HCT116 (cell line): ENCODE results near the gene CEP57. TPM values are rescaled to one million over a fixed set of nuclear protein-coding genes. Genes with fewer than 3 reads are reported as not detected.

Source experiments
- ATAC-seq: fragments of 200-7000 bp; cut with Tn5 transposase; 2 replicates; pipeline ENCODE4 v1.9.1; 2020; ENCODE audit warnings: mild to moderate bottlenecking, moderate library complexity
- BruUV-seq: library from RNA; stranded (reverse); fragments of 400-500 nt; replicated peaks from 2 replicates; lab custom pipeline; 2021; lab: Mats Ljungman, UMichigan
- CTCF ChIA-PET: fragments of 300-600 bp; sonication (Branson Sonifier 250); formaldehyde crosslinking; loops from one replicate; lab custom pipeline; 2021; ENCODE audit warnings: antibody characterized with exemption; lab: Charles Lee
- POLR2A ChIA-PET: fragments of 300-600, 350-600 bp; sonication (Branson Sonifier 250); formaldehyde crosslinking; loops from one replicate; lab custom pipeline; 2021; ENCODE audit warnings: antibody characterized with exemption; lab: Charles Lee
- RAD21 ChIA-PET, 2 experiments: fragments of 300-600 bp; sonication (Branson Sonifier 250); formaldehyde crosslinking; loops; one replicate each; lab custom pipeline; 2023; ENCODE audit warnings: low total read pairs in 2 of 2; ENCODE audit not compliant: uncharacterized antibody in 2 of 2, unreplicated experiment in 2 of 2, low non-redundant PET in 1 of 2; lab: Charles Lee
- DNase-seq: peaks from one replicate; pipeline ENCODE4 v3.0.0-alpha.2; 2010; ENCODE audit warnings: low read depth, low spot score
- H2AFZ ChIP-seq: fragments of 200-600 bp; shearing (Covaris generic), sonication (generic); 2 replicates; pipeline ENCODE4 v1.6.1; 2017; ENCODE audit warnings: low read depth, mixed run types, mixed read lengths, antibody characterized with exemption, low read length; ENCODE audit not compliant: poor library complexity, severe bottlenecking
- H3K27ac ChIP-seq: 2 replicates; pipeline ENCODE4 v1.5.1; 2012; ENCODE audit warnings: low read depth, low read length
- H3K27me3 ChIP-seq: fragments of 200-600 bp; sonication (generic); 2 replicates; pipeline ENCODE4 v1.6.1; 2016; ENCODE audit warnings: mixed run types, low read length, mixed read lengths; ENCODE audit not compliant: insufficient read depth
- H3K36me3 ChIP-seq, 2 experiments: fragments of 200-500 bp in 1 of 2; fragments of 200-600 bp in 1 of 2; sonication (Bioruptor generic) in 1 of 2; sonication (generic) in 1 of 2; 2 replicates each; pipeline versions ENCODE4 v1.5.1 to v1.6.1; 2014 to 2016; ENCODE audit warnings: low read length in 2 of 2, inconsistent platforms in 1 of 2, mixed read lengths in 1 of 2, mixed run types in 1 of 2; ENCODE audit not compliant: insufficient read depth in 2 of 2, control insufficient read depth in 1 of 2
- H3K4me1 ChIP-seq, 2 experiments: fragments of 200-600 bp in 1 of 2; sonication (generic) in 1 of 2; 2 replicates each; pipeline versions ENCODE4 v1.5.1 to v1.6.1; 2012 to 2017; ENCODE audit warnings: low read length in 2 of 2, inconsistent platforms in 1 of 2, mild to moderate bottlenecking in 1 of 2, mixed read lengths in 1 of 2, mixed run types in 1 of 2, moderate library complexity in 1 of 2; ENCODE audit not compliant: insufficient read depth in 2 of 2, control insufficient read depth in 1 of 2
- H3K4me2 ChIP-seq: fragments of 200-600 bp; sonication (generic); 2 replicates; pipeline ENCODE4 v1.6.1; 2017; ENCODE audit warnings: mixed run types, low read length, mixed read lengths
- H3K4me3 ChIP-seq, 2 experiments: fragments of 200-600 bp in 1 of 2; sonication (generic) in 1 of 2; replicated peaks in 1 of 2; 2 replicates each; pipeline ENCODE4 v1.5.1; 2011 to 2016; ENCODE audit warnings: low read length in 2 of 2, control low read depth in 1 of 2, low read depth in 1 of 2, mild to moderate bottlenecking in 1 of 2, mixed read lengths in 1 of 2, mixed run types in 1 of 2
- H3K79me2 ChIP-seq: fragments of 200-600 bp; sonication (generic); 2 replicates; pipeline ENCODE4 v1.6.1; 2017; ENCODE audit warnings: mild to moderate bottlenecking, mixed run types, low read length, moderate library complexity, mixed read lengths; ENCODE audit not compliant: insufficient read depth
- H3K9ac ChIP-seq: fragments of 200-600 bp; sonication (generic); 2 replicates; pipeline ENCODE4 v1.6.1; 2016; ENCODE audit warnings: low read length, mixed read lengths
- H3K9me2 ChIP-seq: fragments of 200-600 bp; sonication (generic), shearing (Covaris generic); 2 replicates; pipeline ENCODE4 v1.6.1; 2017; ENCODE audit warnings: mixed run types, mild to moderate bottlenecking, moderate library complexity; ENCODE audit not compliant: insufficient read depth
- H3K9me3 ChIP-seq, 2 experiments: fragments of 200-500 bp in 1 of 2; fragments of 200-600 bp in 1 of 2; sonication (Bioruptor generic) in 1 of 2; sonication (generic) in 1 of 2; 2 replicates each; pipeline ENCODE4 v1.6.1; 2014 to 2017; ENCODE audit warnings: low read length in 2 of 2, mixed read lengths in 2 of 2, inconsistent platforms in 1 of 2, low read depth in 1 of 2, mild to moderate bottlenecking in 1 of 2, mixed run types in 1 of 2, moderate library complexity in 1 of 2; ENCODE audit not compliant: control insufficient read depth in 1 of 2, insufficient read depth in 1 of 2
- H4K20me1 ChIP-seq: fragments of 200-600 bp; sonication (generic), shearing (Covaris generic); 2 replicates; pipeline ENCODE4 v1.6.1; 2017; ENCODE audit warnings: mixed run types, mild to moderate bottlenecking, moderate library complexity; ENCODE audit not compliant: insufficient read depth
- CBX3 ChIP-seq: IDR thresholded peaks from 2 replicates; pipeline ENCODE4 v1.6.1; 2012; ENCODE audit warnings: low read depth
- CEBPB ChIP-seq: IDR thresholded peaks from 2 replicates; pipeline ENCODE4 v1.6.1; 2012; ENCODE audit warnings: low read depth
- EZH2 ChIP-seq: fragments of 200-600 bp; sonication (generic); IDR thresholded peaks from 2 replicates; pipeline ENCODE4 v1.6.1; 2017; ENCODE audit warnings: antibody characterized with exemption, mixed run types
- EZH2phosphoT487 ChIP-seq: fragments of 200-600 bp; IDR thresholded peaks from 2 replicates; pipeline ENCODE4 v1.6.1; 2018; ENCODE audit warnings: antibody characterized with exemption, borderline replicate concordance
- RAD21 ChIP-seq: IDR thresholded peaks from 2 replicates; pipeline ENCODE4 v1.6.1; 2012; ENCODE audit warnings: low read depth, mild to moderate bottlenecking
- REST ChIP-seq: IDR thresholded peaks from 2 replicates; pipeline ENCODE4 v1.6.1; 2012; ENCODE audit warnings: low read depth
- SP1 ChIP-seq: IDR thresholded peaks from 2 replicates; pipeline ENCODE4 v1.6.1; 2012; ENCODE audit warnings: low read depth
- SRF ChIP-seq: IDR thresholded peaks from 2 replicates; pipeline ENCODE4 v1.6.1; 2012; ENCODE audit warnings: low read depth
- intact Hi-C: fragments of 100-400 bp; cut with micrococcal nuclease; formaldehyde crosslinking; loops from 2 replicates; pipeline ENCODE4 v1.10.0; 2022
- total RNA-seq: library from RNA; stranded (reverse); gene quantifications from one replicate; pipeline ENCODE4 v1.2.1, GENCODE V29; 2021; ENCODE audit not compliant: unreplicated experiment

The CEP57 gene
- total RNA-seq, 1 experiment from 2014 or later: 43.3 TPM

DNA sequence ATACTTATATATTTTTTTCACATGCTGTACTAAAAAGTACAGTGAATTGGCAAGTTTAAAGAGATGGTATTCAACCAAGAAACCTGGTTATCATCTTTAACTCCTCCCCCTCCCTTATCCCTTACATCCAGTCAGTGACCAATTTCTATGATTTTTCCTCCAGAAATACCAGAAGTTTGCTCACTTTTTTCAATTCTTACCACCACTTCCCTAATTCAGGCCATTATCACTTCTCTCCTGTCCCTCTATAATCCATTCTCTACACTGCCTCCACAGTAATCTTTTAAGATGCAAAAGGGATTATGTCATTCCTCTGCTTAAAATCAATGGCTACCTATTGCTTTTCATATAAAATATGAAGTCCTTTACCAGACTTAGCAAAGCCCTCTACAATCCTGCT, 62.8 kb downstream of the CEP57 start:
- no peaks in the 10 kb centered on the region for H3K79me2 ChIP-seq
- no peak overlapping the region for H3K27ac ChIP-seq
- no peak overlapping the region for H3K4me3 ChIP-seq
- no peak overlapping the region for H3K9ac ChIP-seq
- no TSS peak for BruUV-seq
- H3K9me3 ChIP-seq: no peaks in the 10 kb centered on the region
- no peak overlapping the region for H2AFZ ChIP-seq
- POLR2A ChIA-PET: no interaction called here
- no peak overlapping the region for H3K4me2 ChIP-seq
- no peak for DNase-seq
- no peaks in the 10 kb centered on the region for H3K4me1 ChIP-seq
- no peaks in the 10 kb centered on the region for H4K20me1 ChIP-seq
- intact Hi-C loops: no loop called here
- RAD21 ChIA-PET: no interaction called here
- H3K36me3 ChIP-seq: no peaks in the 10 kb centered on the region
- ATAC-seq: no peak
- no peaks in the 10 kb centered on the region for H3K9me2 ChIP-seq
- TF ChIP-seq REST: no peak
- TF ChIP-seq SRF: no peak
- TF ChIP-seq RAD21: no peak
- no peak for TF ChIP-seq CBX3
- TF ChIP-seq CEBPB: no peak
- no peak for TF ChIP-seq EZH2
- TF ChIP-seq EZH2phosphoT487: no peak
- TF ChIP-seq SP1: no peak
- H3K27me3 ChIP-seq: no peaks in the 10 kb centered on the region
- CTCF ChIA-PET: interaction anchor here (0.5 kb wide), 1 partner anchor 17 kb away, joined by 3 read pairs; no protein-coding TSS in a partner anchor
